Neural crest cell (in vitro differentiated cells): Measurements from ENCODE around the gene ZWINT. TPM values are rescaled to one million over a fixed set of nuclear protein-coding genes. Genes with fewer than 3 reads are reported as not detected.

Experiments used
- DNase-seq: peaks from one replicate; pipeline ENCODE4 v3.0.0; 2021; ENCODE audit warnings: low read depth, mixed read lengths, low spot score
- H3K27ac Mint-ChIP-seq: one replicate; pipeline ENCODE4 v1.8.0; 2021; ENCODE audit warnings: mild to moderate bottlenecking, mixed read lengths; ENCODE audit not compliant: unreplicated experiment
- H3K27me3 Mint-ChIP-seq: 2 replicates; pipeline ENCODE4 v1.8.0; 2021; ENCODE audit warnings: low read depth, mild to moderate bottlenecking, mixed read lengths
- H3K36me3 Mint-ChIP-seq: 2 replicates; pipeline ENCODE4 v1.8.0; 2021; ENCODE audit warnings: low read depth, mild to moderate bottlenecking, mixed read lengths
- H3K4me1 Mint-ChIP-seq: 2 replicates; pipeline ENCODE4 v1.8.0; 2021; ENCODE audit warnings: mixed read lengths
- H3K4me3 Mint-ChIP-seq: one replicate; pipeline ENCODE4 v1.8.0; 2021; ENCODE audit warnings: mild to moderate bottlenecking, mixed read lengths
- H3K9me3 Mint-ChIP-seq: 2 replicates; pipeline ENCODE4 v1.8.0; 2021; ENCODE audit warnings: mixed read lengths
- CTCF ChIP-seq: fragments of 200-600 bp; sonication (generic); conservative IDR thresholded peaks from 2 replicates; pipeline ENCODE4 v1.5.0; 2021; ENCODE audit warnings: antibody characterized with exemption, mild to moderate bottlenecking
- total RNA-seq: library from RNA; stranded (reverse); gene quantifications from 2 replicates; pipeline ENCODE4 v1.2.1, GENCODE V29; 2021

The ZWINT gene
- total RNA-seq, 1 donor from 2014 or later, result 117 TPM

DNA sequence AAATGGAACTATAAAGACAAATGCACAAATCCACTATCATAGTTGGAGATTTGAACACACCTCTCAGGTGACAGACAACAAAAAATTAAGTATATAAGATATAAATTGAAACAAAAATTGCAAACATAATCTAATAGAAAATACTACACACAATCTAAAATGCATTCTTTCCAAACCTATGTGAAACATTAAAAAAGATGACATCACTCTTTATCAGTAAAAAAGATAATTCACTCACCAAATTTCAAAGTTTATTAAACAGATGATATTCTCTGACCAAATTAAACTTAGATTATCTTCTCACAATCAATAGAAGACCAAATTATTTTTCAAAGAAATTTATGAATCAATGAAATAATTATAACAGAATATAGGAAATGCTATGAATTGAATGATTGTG is 4.0 kb downstream of the ZWINT start:
- Mint-ChIP-seq H3K4me3 (no peak overlapping the region), H3K9me3 (no peaks in the 10 kb centered on the region), H3K27ac (no peak overlapping the region), H3K27me3 (no peaks in the 10 kb centered on the region), H3K36me3 (peaks cover 30% of the 10 kb centered on the region), H3K4me1 (peaks cover 45% of the 10 kb centered on the region)
- TF ChIP-seq CTCF, result no peak
- no peak for DNase-seq

DNA sequence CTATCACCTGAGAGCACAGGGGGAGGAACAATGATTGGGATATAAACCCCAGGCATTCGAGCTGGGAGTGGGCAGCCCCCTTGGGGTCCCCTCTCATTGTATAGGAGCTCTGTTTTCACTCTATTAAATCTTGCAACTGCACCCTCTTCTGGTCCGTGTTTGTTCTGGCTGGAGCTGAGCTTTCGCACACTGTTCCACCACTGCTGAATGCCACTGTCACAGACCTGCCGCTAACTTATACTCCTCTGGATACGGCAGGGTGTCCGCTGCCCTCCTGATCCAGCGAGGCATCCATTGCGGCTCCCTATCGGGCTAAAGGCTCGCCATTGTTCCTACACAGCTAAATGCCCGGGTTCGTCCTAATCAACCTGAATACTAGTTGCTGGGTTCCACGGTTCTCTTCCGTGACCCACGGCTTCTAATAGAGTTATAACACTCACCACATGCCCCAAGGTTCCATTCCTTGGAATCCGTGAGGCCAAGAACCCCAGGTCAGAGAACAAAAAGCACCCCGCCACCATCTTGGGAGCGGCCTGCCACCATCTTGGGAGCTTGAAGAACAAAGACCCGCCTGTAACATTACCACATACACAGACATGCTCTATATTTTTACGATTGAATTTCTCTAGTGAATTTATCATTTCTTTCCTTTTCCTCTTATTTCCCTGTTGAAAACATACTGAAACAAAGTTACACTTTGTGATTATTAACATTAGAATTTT is 9.0 kb downstream of the ZWINT start:
- Mint-ChIP-seq H3K4me1 (peaks cover 4% of the 10 kb centered on the region), H3K9me3 (no peaks in the 10 kb centered on the region), H3K36me3 (peaks cover 11% of the 10 kb centered on the region), H3K27ac (no peak overlapping the region), H3K27me3 (no peaks in the 10 kb centered on the region), H3K4me3 (no peak overlapping the region)
- TF ChIP-seq CTCF, result no peak
- no peak for DNase-seq

DNA sequence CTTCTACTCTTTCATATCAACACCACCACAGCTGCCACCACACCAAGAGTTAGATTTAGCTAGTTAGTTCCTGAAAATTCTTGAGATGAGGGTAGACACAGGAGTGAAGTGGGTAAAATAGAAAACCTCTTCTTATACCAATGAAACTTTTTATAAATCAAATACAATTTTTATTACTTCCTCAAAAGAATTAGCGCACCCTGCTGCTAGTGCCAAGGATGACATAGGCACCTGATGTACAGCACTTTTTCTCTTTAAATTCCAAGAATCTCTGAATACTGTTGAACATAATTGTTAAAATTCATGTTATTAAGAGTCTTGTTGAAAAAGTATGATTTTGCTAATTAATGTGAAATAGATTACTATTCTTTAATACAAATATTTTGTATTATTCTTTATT is 11.4 kb downstream of the ZWINT start:
- Mint-ChIP-seq H3K4me3 (no peak overlapping the region), H3K27ac (no peak overlapping the region), H3K36me3 (peaks cover 11% of the 10 kb centered on the region), H3K9me3 (no peaks in the 10 kb centered on the region), H3K27me3 (no peaks in the 10 kb centered on the region), H3K4me1 (no peaks in the 10 kb centered on the region)
- DNase-seq, result no peak
- TF ChIP-seq CTCF, result peak; percentile 24

DNA sequence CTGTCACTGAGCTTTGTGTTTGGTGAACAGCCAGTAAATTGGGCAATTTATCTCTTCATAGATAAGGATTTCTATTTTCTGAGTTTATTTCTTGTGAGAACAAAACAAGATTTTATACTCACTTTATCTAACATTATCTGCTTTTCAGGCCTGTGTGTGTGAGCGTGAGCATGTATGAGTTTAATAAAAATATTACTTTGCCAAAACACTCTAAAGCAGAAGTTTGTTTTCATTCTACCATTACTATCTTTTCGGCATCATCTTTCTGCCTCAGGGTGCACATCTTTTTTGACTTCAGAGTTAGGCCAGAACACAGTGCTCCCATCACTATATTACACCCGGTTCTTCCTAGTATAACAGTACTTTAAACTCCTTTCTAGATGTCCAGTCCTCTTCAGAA is 13.0 kb downstream of the ZWINT start:
- Mint-ChIP-seq H3K9me3 (no peaks in the 10 kb centered on the region), H3K27me3 (no peaks in the 10 kb centered on the region), H3K4me1 (no peaks in the 10 kb centered on the region), H3K4me3 (no peak overlapping the region), H3K27ac (no peak overlapping the region), H3K36me3 (peaks cover 6% of the 10 kb centered on the region)
- no peak for TF ChIP-seq CTCF
- no peak for DNase-seq

DNA sequence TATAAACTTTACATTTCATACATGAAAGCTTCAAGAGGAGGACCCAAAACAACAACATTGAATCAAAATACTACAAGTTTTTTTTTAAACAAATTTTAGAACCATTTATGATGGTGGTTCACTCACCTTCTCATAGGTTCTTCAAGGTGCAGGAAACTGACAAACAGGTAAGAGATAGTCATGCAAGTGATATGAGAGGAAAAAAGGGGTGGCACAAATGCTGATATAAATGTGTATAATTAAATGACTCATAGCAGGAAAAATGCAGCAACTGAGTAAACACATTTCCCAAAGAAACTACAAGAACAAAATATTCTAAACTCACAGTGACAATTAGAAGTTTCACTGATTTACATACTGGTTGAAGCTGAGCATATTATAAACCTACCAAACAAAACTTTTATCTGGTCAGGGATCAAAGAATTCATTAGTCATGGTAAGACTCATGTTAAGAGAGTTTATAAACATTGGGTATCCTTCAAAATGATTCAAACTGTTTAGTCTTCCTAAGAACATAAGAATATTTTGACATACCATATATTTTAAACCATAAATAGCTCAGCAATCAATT is 14.1 kb downstream of the ZWINT start:
- Mint-ChIP-seq H3K9me3 (no peaks in the 10 kb centered on the region), H3K27ac (no peak overlapping the region), H3K27me3 (no peaks in the 10 kb centered on the region), H3K4me1 (no peaks in the 10 kb centered on the region), H3K36me3 (peaks cover under 1% of the 10 kb centered on the region), H3K4me3 (no peak overlapping the region)
- no peak for DNase-seq
- TF ChIP-seq CTCF, result no peak
